NCI-H128 (cell line): ENCODE results near the gene TMEM107.

ENCODE experiments used
- DNase-seq: peaks from one replicate; lab custom pipeline; 2025; ENCODE audit not compliant: unreplicated experiment; lab: John Stamatoyannopoulos, UW

The TMEM107 gene

GRCh38 chr17:8151641-8152111, 24.5 kb downstream of the TMEM107 start:
- DNase-seq = no peak

GRCh38 chr17:8151120-8151640, 25.0 kb downstream of the TMEM107 start:
- DNase-seq = peak; percentile 42

- no peak for DNase-seq
These were observed 25.7 kb downstream of the TMEM107 start for GRCh38 chr17:8150194-8151119.

GRCh38 chr17:8149419-8150193, 26.6 kb downstream of the TMEM107 start:
- DNase-seq = no peak

GRCh38 chr17:8148560-8148959, 27.6 kb downstream of the TMEM107 start:
- DNase-seq = no peak

- no peak for DNase-seq
These were observed 28.3 kb downstream of the TMEM107 start for GRCh38 chr17:8147805-8148404.

GRCh38 chr17:8147141-8147804, 28.9 kb downstream of the TMEM107 start:
- DNase-seq = no peak

- no peak for DNase-seq
These were observed 29.6 kb downstream of the TMEM107 start for GRCh38 chr17:8146381-8147140.

GRCh38 chr17:8145811-8146210, 30.4 kb downstream of the TMEM107 start:
- no peak for DNase-seq

GRCh38 chr17:8144401-8145231, 31.6 kb downstream of the TMEM107 start:
- no peak for DNase-seq

- no peak for DNase-seq
These were observed 32.4 kb downstream of the TMEM107 start for GRCh38 chr17:8143581-8144400.

GRCh38 chr17:8142887-8143580, 33.1 kb downstream of the TMEM107 start:
- DNase-seq = no peak

GRCh38 chr17:8142158-8142886, 33.9 kb downstream of the TMEM107 start:
- no peak for DNase-seq

- DNase-seq = no peak
These were observed 34.4 kb downstream of the TMEM107 start for GRCh38 chr17:8141741-8142140.

- DNase-seq = no peak
These were observed 35.1 kb downstream of the TMEM107 start for GRCh38 chr17:8141045-8141444.

GRCh38 chr17:8140065-8141029, 35.8 kb downstream of the TMEM107 start:
- no peak for DNase-seq
